Neuron (in vitro differentiated cells): ENCODE results near the gene ZNF415.
"Not testable (repeated sequence)": the region's sequence is repeated elsewhere in the genome, so short reads cannot be mapped to it uniquely, and the experiment has no call there.

Experiments used
- H2AFZ ChIP-seq: one replicate; pipeline ENCODE4 v1.6.1; 2013; ENCODE audit warnings: low read depth, mild to moderate bottlenecking, inconsistent platforms, low read length, moderate library complexity
- H3K27me3 ChIP-seq: one replicate; pipeline ENCODE4 v1.6.1; 2013; ENCODE audit warnings: low read length; ENCODE audit not compliant: insufficient read depth
- H3K36me3 ChIP-seq: one replicate; pipeline ENCODE4 v1.6.1; 2013; ENCODE audit warnings: low read length; ENCODE audit not compliant: insufficient read depth
- H3K4me1 ChIP-seq: one replicate; pipeline ENCODE4 v1.6.1; 2013; ENCODE audit warnings: low read length; ENCODE audit not compliant: insufficient read depth
- H3K4me3 ChIP-seq: 2 replicates; pipeline ENCODE4 v1.5.1; 2013; ENCODE audit warnings: mild to moderate bottlenecking, low read length, moderate library complexity
- H3K9me3 ChIP-seq: one replicate; pipeline ENCODE4 v1.6.1; 2013; ENCODE audit warnings: low read length

The ZNF415 gene

DNA sequence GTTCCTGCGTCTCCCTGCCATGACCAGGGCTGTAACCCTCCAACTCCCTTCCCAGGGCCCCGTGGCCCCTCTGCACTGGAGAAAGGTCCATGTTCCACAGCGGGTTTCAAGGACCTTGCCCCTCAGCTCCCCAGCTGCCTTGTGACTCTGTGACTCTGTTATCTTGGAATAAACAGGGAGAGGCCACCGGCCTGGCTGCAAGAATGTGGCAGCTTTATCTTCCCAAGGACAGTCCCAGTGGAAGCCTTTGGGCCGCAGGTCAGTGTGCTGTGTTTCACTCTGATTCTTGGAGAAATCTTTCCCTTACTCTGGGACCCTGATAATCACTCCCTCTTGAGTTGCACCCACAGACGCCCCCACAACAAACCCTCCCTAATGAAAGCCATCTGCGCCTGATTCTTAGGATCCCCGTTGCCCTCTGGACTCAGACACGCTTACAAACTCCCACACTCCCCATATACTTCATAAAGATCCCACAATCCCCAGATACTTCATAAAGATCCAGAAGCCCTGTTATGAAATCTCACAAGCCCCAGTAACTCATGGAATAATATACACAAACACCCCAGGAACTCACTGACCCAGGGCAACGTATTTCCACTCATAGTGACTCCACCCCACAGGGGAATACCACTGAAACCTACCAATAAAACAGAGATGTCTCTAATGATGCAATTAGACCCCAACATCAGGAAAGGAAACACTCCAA is 35.6 kb downstream of the ZNF415 start:
- not testable (repeated sequence) for H3K27me3 ChIP-seq, H3K4me3 ChIP-seq, H2AFZ ChIP-seq, H3K4me1 ChIP-seq
- Histone ChIP-seq H3K36me3 (peaks cover 43% of the 10 kb centered on the region), H3K9me3 (peaks cover 13% of the 10 kb centered on the region)

- H3K4me1 ChIP-seq, H2AFZ ChIP-seq, H3K27me3 ChIP-seq, H3K4me3 ChIP-seq: not testable (repeated sequence)
- H3K36me3 ChIP-seq: peaks cover 47% of the 10 kb centered on the region
- peaks cover 13% of the 10 kb centered on the region for H3K9me3 ChIP-seq
These were observed 36.1 kb downstream of the ZNF415 start for GRCh38 chr19:53096579-53096978.

- Histone ChIP-seq H3K27me3 (no peaks in the 10 kb centered on the region), H3K36me3 (peaks cover 59% of the 10 kb centered on the region), H2AFZ (no peak overlapping the region), H3K4me3 (no peak overlapping the region), H3K4me1 (no peaks in the 10 kb centered on the region), H3K9me3 (peaks cover 13% of the 10 kb centered on the region)
These were observed 37.7 kb downstream of the ZNF415 start for GRCh38 chr19:53094754-53095575.

DNA sequence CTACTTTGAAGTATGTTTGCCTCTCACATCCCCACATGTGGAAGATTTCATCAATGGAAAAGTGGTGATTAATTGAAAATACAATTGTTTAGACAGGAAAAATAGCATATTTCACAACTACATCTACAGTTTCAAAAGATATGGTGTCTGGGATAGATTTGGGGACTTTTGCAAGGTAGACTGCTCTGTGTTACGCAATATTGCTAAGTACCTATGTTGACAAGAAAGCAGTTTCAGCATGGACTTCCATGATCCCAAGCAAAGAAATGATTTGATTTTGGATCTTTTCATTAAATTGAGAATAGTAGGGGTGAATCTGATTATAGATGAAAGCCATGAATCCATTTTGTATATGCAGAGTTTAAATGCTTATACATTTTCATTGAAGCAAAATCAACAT is 40.0 kb downstream of the ZNF415 start:
- H3K36me3 ChIP-seq: peaks cover 61% of the 10 kb centered on the region
- H3K9me3 ChIP-seq: peaks cover 4% of the 10 kb centered on the region
- no peak overlapping the region for H3K4me3 ChIP-seq
- no peaks in the 10 kb centered on the region for H3K27me3 ChIP-seq
- no peaks in the 10 kb centered on the region for H3K4me1 ChIP-seq
- H2AFZ ChIP-seq: no peak overlapping the region

- H3K9me3 ChIP-seq: peaks cover 4% of the 10 kb centered on the region
- no peak overlapping the region for H2AFZ ChIP-seq
- H3K36me3 ChIP-seq: peaks cover 63% of the 10 kb centered on the region
- H3K27me3 ChIP-seq: no peaks in the 10 kb centered on the region
- no peak overlapping the region for H3K4me3 ChIP-seq
- H3K4me1 ChIP-seq: no peaks in the 10 kb centered on the region
These were observed 41.1 kb downstream of the ZNF415 start for GRCh38 chr19:53091413-53092254.

DNA sequence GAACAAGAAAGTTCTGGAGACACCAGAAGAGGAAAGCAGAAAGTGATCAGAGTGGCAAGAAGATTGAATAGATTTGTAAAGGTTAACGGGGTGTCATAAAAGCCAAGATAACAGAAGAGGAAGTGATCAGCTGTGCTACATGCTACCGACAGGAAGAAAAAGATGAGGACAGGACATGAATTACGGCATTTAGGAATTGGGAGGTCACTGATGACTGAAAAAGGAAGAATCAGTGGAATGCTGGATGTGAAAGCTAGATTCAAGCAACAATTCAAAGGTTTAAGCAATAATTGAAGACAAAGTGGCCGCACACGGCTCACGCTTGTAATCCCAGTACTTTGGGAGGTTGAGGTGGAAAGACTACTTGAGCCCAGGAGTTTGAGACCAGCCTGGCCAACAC is 44.6 kb downstream of the ZNF415 start:
- H3K4me1 ChIP-seq: no peaks in the 10 kb centered on the region
- no peaks in the 10 kb centered on the region for H3K27me3 ChIP-seq
- peaks cover 80% of the 10 kb centered on the region for H3K36me3 ChIP-seq
- H3K4me3 ChIP-seq: no peak overlapping the region
- H2AFZ ChIP-seq: no peak overlapping the region
- H3K9me3 ChIP-seq: peaks cover 8% of the 10 kb centered on the region

GRCh38 chr19:53086949-53087348 is 45.8 kb downstream of the ZNF415 start:
- Histone ChIP-seq H2AFZ (no peak overlapping the region), H3K4me1 (no peaks in the 10 kb centered on the region), H3K9me3 (peaks cover 13% of the 10 kb centered on the region), H3K4me3 (no peak overlapping the region), H3K36me3 (peaks cover 82% of the 10 kb centered on the region), H3K27me3 (no peaks in the 10 kb centered on the region)

GRCh38 chr19:53085496-53085895 is 47.2 kb downstream of the ZNF415 start:
- peaks cover 68% of the 10 kb centered on the region for H3K36me3 ChIP-seq

DNA sequence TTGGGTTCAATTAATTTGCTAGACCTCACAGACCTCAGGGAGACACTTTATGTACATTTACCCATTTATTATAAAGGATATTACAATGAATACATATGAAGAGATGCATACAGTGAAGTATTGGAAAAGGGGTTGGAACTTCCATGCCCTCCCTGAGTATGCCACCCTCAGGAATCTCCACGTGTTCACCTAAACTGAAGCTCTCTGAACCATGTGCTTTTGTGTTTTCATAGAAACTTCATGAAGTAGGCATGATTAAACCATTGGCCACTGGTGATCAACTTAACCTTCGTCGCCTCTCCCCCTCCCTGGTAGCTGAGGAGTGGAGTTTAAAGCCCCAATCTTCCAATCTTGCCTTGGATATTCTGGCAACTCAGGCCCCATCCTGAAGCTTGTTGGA is 49.8 kb downstream of the ZNF415 start:
- Histone ChIP-seq H2AFZ (no peak overlapping the region), H3K36me3 (peaks cover 52% of the 10 kb centered on the region), H3K9me3 (peaks cover 24% of the 10 kb centered on the region), H3K27me3 (no peaks in the 10 kb centered on the region), H3K4me1 (no peaks in the 10 kb centered on the region), H3K4me3 (no peak overlapping the region)

More at GRCh38 chr19:53085496-53085895, 47.2 kb downstream of the ZNF415 start:
- Histone ChIP-seq H2AFZ (no peak overlapping the region), H3K27me3 (no peaks in the 10 kb centered on the region), H3K9me3 (peaks cover 19% of the 10 kb centered on the region), H3K4me1 (no peaks in the 10 kb centered on the region), H3K4me3 (no peak overlapping the region)

GRCh38 chr19:53079313-53079924 is 53.3 kb downstream of the ZNF415 start:
- Histone ChIP-seq H3K4me1 (no peaks in the 10 kb centered on the region), H3K9me3 (peaks cover 30% of the 10 kb centered on the region), H3K27me3 (no peaks in the 10 kb centered on the region), H3K36me3 (peaks cover 41% of the 10 kb centered on the region), H2AFZ (no peak overlapping the region), H3K4me3 (no peak overlapping the region)

DNA sequence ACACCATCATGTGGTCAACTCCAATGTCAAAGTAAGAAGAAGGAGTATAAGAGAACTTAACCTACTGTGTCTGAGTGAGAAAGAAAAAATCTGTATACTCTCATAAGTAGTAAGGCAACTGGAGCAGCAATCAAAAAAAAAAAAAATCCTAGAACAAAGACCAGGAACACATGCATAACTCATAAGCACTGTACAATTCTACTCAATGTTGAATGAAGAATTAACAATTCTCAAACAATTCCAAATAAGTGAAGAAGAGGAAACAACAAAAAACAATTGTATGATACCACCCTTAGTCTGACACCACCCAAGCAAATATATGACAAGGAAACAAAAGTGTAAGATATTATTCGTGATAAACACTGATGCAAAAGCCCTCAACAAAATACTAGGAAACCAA is 54.0 kb downstream of the ZNF415 start:
- no peak overlapping the region for H2AFZ ChIP-seq
- no peaks in the 10 kb centered on the region for H3K27me3 ChIP-seq
- peaks cover 25% of the 10 kb centered on the region for H3K9me3 ChIP-seq
- peaks cover 40% of the 10 kb centered on the region for H3K36me3 ChIP-seq
- H3K4me3 ChIP-seq: no peak overlapping the region
- H3K4me1 ChIP-seq: no peaks in the 10 kb centered on the region

- no peak overlapping the region for H3K4me3 ChIP-seq
- H3K36me3 ChIP-seq: peaks cover 44% of the 10 kb centered on the region
- H2AFZ ChIP-seq: no peak overlapping the region
- no peaks in the 10 kb centered on the region for H3K27me3 ChIP-seq
- H3K9me3 ChIP-seq: peaks cover 27% of the 10 kb centered on the region
- no peaks in the 10 kb centered on the region for H3K4me1 ChIP-seq
These were observed 55.7 kb downstream of the ZNF415 start for GRCh38 chr19:53076984-53077383.
